ENCODE measurements around the gene SH3BP1.

Gene SH3BP1

DNA sequence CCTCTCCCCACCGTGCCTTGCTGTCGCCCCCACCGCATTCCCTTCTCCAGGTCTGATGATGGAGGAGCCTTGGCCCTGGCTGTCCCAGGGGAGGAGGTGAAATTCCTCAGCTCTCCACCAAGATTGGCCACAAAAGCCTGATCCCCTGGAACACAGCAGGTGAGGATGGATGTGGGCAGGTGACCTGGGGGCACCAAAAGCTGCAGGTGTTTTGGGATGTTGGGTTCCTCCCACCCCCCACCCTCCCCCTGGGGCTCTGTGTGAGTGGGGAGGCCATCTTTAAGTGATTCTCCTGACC lies 58.0 kb downstream of the SH3BP1 start:
- TF ChIP-seq EGR1 (IDR thresholded peaks at IDR 0.05) (no peak), FOXM1 (IDR thresholded peaks at IDR 0.05; ENCODE audit: borderline replicate concordance, low read depth) (no peak), CREB1 (IDR thresholded peaks at IDR 0.05; ENCODE audit: low read depth) (no peak), TCF12 (IDR thresholded peaks at IDR 0.05; ENCODE audit: low read depth) (no peak), CEBPB (IDR thresholded peaks at IDR 0.05) (no peak), RAD21 (IDR thresholded peaks at IDR 0.05; ENCODE audit: low read depth) (no peak), EP300 (IDR thresholded peaks at IDR 0.05; ENCODE audit: borderline replicate concordance) (no peak), NFIC (IDR thresholded peaks at IDR 0.05) (no peak), TEAD4 (IDR thresholded peaks at IDR 0.05) (no peak), TAF1 (IDR thresholded peaks at IDR 0.05; ENCODE audit: low read depth) (no peak)
- TF ChIP-seq, protein P1, sequence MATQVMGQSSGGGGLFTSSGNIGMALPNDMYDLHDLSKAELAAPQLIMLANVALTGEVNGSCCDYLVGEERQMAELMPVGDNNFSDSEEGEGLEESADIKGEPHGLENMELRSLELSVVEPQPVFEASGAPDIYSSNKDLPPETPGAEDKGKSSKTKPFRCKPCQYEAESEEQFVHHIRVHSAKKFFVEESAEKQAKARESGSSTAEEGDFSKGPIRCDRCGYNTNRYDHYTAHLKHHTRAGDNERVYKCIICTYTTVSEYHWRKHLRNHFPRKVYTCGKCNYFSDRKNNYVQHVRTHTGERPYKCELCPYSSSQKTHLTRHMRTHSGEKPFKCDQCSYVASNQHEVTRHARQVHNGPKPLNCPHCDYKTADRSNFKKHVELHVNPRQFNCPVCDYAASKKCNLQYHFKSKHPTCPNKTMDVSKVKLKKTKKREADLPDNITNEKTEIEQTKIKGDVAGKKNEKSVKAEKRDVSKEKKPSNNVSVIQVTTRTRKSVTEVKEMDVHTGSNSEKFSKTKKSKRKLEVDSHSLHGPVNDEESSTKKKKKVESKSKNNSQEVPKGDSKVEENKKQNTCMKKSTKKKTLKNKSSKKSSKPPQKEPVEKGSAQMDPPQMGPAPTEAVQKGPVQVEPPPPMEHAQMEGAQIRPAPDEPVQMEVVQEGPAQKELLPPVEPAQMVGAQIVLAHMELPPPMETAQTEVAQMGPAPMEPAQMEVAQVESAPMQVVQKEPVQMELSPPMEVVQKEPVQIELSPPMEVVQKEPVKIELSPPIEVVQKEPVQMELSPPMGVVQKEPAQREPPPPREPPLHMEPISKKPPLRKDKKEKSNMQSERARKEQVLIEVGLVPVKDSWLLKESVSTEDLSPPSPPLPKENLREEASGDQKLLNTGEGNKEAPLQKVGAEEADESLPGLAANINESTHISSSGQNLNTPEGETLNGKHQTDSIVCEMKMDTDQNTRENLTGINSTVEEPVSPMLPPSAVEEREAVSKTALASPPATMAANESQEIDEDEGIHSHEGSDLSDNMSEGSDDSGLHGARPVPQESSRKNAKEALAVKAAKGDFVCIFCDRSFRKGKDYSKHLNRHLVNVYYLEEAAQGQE (IDR thresholded peaks at IDR 0.05; ENCODE audit: low read depth): no peak
- TF ChIP-seq, protein P2, sequence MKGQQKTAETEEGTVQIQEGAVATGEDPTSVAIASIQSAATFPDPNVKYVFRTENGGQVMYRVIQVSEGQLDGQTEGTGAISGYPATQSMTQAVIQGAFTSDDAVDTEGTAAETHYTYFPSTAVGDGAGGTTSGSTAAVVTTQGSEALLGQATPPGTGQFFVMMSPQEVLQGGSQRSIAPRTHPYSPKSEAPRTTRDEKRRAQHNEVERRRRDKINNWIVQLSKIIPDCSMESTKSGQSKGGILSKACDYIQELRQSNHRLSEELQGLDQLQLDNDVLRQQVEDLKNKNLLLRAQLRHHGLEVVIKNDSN (IDR thresholded peaks at IDR 0.05): no peak
- TF ChIP-seq, protein P3, sequence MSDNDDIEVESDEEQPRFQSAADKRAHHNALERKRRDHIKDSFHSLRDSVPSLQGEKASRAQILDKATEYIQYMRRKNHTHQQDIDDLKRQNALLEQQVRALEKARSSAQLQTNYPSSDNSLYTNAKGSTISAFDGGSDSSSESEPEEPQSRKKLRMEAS (IDR thresholded peaks at IDR 0.05): no peak

DNA sequence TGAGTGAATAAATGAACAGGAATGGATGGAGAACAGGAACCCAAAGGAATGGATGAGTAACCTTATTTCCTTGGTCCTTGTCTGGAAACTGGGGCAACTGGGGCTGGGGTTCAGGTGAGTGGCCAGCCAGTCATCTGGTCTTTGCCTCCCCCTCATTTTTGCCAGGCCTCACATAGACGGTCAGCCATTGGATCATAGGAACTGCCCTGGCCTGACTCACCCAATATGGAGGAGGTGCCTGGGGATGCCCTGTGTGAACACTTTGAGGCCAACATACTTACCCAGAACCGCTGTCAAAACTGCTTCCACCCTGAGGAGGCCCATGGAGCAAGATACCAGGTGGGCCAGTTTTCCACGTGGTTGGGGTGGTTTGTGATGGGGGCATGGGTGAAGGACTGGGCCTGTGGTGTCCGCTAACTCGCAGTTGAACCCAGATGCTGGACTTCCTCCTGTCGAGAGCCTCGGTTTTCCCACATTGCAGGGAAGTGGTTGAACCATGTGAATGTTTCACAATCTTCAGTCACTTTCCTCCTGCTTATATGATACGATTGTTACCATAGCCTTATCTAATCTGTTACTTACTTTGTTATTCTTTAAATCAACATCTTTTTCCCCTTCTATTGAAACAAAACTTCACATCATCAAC lies 61.8 kb downstream of the SH3BP1 start:
- TF ChIP-seq ZBTB7A (IDR thresholded peaks at IDR 0.05; ENCODE audit: low read depth) (no peak), TEAD4 (IDR thresholded peaks at IDR 0.05) (no peak), NFIC (IDR thresholded peaks at IDR 0.05) (no peak)
- TF ChIP-seq, protein P2 (IDR thresholded peaks at IDR 0.05): no peak

DNA sequence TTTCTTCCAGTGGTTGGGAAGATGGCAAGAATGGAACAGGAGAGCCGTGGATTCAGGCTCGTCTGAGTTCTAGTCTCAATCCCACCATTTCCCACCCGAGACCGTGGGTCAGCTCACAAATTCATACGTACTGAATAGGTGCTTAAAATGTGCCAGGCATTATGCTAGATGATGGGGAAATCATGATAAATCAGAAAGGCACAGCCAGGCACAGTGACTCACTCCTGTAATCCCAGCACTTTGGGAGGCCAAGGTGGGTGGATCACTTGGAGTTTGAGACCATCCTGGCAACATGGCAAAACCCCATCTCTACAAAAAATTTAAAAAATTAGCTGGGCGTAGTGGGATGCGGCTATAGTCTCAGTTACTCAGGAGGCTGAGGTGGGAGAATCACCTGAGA lies 64.4 kb downstream of the SH3BP1 start:
- no peak for TF ChIP-seq RAD21 (IDR thresholded peaks at IDR 0.05; ENCODE audit: low read depth)
- TF ChIP-seq, protein P2 (IDR thresholded peaks at IDR 0.05): no peak
- TF ChIP-seq, protein P1 (IDR thresholded peaks at IDR 0.05; ENCODE audit: low read depth): no peak

DNA sequence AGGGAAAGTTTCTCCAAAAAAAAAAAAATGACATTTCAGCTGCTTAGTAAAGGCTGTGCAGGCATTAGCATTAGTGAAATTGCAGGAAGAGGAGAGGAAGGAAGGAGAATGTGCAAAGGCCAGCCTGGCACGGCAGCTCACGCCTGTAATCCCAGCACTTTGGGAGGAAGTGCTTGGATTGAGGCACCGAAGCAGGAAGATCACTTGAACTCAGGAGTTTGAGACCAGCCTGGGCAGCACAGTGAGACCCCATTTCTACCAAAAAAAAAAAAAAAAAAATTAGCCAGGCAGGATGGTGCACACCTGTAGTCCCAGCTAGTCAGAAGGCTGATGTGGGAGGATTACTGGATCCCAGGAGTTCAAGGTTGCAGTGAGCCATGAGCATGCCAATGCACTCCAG lies 65.2 kb downstream of the SH3BP1 start:
- TF ChIP-seq TCF12 (IDR thresholded peaks at IDR 0.05; ENCODE audit: low read depth) (no peak), RAD21 (IDR thresholded peaks at IDR 0.05; ENCODE audit: low read depth) (no peak), TEAD4 (IDR thresholded peaks at IDR 0.05) (no peak), FOXM1 (IDR thresholded peaks at IDR 0.05; ENCODE audit: borderline replicate concordance, low read depth) (no peak), EP300 (IDR thresholded peaks at IDR 0.05; ENCODE audit: borderline replicate concordance) (no peak), ZBTB7A (IDR thresholded peaks at IDR 0.05; ENCODE audit: low read depth) (no peak), CEBPB (IDR thresholded peaks at IDR 0.05) (no peak), CREB1 (IDR thresholded peaks at IDR 0.05; ENCODE audit: low read depth) (no peak), YY1 (IDR thresholded peaks at IDR 0.05; ENCODE audit: low read depth) (no peak), NFIC (IDR thresholded peaks at IDR 0.05) (no peak), EGR1 (IDR thresholded peaks at IDR 0.05) (no peak), TAF1 (IDR thresholded peaks at IDR 0.05; ENCODE audit: low read depth) (no peak)
- TF ChIP-seq, protein P1 (IDR thresholded peaks at IDR 0.05; ENCODE audit: low read depth): no peak
- TF ChIP-seq, protein P2 (IDR thresholded peaks at IDR 0.05): no peak
- TF ChIP-seq, protein P3 (IDR thresholded peaks at IDR 0.05): no peak

Data from Ishikawa (cell line).